Measurements from ENCODE around the gene CNTNAP2.

CNTNAP2 gene

DNA sequence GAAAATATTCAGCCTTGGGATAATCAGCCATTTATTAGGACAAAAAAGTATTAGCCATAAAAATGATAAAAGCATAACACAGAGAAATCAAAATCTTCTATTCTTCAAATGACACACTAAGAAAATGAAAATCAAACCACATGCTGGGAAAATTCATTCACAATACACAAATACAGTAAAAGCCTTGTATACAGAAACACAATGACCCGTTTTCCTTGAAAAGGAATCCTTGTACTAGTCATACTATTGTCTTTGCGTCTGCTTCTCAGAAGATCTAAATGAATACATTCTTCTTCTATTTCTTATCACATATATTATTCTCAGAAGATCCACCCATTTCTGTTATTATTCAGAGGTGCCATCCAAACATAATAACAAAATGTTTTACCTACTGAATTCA, 749.1 kb downstream of the CNTNAP2 start:
- TF ChIP-seq, protein P1, sequence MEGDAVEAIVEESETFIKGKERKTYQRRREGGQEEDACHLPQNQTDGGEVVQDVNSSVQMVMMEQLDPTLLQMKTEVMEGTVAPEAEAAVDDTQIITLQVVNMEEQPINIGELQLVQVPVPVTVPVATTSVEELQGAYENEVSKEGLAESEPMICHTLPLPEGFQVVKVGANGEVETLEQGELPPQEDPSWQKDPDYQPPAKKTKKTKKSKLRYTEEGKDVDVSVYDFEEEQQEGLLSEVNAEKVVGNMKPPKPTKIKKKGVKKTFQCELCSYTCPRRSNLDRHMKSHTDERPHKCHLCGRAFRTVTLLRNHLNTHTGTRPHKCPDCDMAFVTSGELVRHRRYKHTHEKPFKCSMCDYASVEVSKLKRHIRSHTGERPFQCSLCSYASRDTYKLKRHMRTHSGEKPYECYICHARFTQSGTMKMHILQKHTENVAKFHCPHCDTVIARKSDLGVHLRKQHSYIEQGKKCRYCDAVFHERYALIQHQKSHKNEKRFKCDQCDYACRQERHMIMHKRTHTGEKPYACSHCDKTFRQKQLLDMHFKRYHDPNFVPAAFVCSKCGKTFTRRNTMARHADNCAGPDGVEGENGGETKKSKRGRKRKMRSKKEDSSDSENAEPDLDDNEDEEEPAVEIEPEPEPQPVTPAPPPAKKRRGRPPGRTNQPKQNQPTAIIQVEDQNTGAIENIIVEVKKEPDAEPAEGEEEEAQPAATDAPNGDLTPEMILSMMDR (IDR thresholded peaks at IDR 0.05; ENCODE audit: extremely low read depth, missing control alignments), result no peak
- no peak for DNase-seq (ENCODE audit: low spot score)

DNA sequence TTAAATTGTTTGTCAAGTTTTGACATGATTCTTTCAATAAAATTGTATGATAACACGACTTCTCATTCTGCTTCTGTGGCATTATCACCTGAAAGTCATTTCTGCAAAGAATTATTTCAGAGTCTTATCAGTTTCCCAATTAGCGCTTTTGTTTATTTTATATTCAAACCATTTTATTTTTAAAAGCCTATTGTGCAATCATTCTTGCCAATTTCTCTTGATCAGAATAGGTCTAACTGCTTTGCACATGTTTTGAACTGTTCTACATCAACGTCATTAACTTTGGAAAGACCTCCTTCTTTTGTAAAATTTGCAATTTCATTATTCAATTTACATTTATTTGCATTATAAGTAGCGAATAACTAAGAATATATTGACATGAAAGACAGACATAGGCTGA, 758.1 kb downstream of the CNTNAP2 start:
- TF ChIP-seq, protein P1 (IDR thresholded peaks at IDR 0.05; ENCODE audit: extremely low read depth, missing control alignments), result no peak
- DNase-seq (ENCODE audit: low spot score), result no peak

DNA sequence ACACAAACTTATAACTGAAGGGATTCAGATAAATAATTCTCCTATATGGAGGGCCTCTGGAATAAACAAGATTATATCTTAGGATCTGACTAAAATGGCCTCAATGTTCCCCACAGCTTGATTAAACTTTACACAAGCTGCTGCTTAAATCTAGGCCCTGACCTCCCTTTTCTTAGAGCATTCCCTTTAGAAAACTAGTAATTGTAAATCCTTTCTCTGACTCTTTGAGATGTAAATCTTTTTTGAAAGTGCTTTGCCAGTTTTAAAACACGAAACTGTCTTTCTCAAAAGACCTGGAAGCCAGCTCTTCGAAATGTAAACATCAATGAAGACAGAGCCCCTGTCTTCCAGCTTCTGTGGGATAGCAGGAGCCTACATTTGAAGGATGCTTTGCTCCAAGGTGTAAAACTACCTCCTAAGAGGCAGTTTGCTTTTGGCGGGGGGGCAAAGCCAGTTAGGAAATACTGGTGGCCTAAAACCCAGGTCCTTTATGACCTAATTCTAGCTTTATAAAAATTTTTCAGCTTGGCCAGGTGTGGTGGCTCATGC, 758.7 kb downstream of the CNTNAP2 start:
- DNase-seq (ENCODE audit: low spot score), result no peak
- TF ChIP-seq, protein P1 (IDR thresholded peaks at IDR 0.05; ENCODE audit: extremely low read depth, missing control alignments), result no peak

DNA sequence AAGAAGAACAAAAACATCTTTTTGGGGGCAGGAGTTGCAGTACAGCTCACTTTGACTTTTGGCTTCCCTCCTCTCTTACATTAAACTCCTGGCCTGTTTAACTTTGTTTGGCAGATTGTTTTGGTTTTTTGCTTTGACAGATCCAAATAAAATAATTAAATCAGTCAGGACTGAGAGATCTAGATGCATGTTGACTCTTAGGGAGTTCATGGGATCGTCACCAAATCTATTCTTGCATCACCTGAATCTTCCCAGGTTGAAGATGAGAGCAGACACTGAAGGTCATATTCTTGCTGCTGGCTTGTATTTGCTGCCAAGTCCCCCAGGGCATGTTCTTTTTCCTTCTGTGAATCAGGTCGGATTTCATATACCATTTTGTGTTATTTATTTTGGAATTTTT, 759.4 kb downstream of the CNTNAP2 start:
- no peak for DNase-seq (ENCODE audit: low spot score)
- TF ChIP-seq, protein P1 (IDR thresholded peaks at IDR 0.05; ENCODE audit: extremely low read depth, missing control alignments), result no peak

DNA sequence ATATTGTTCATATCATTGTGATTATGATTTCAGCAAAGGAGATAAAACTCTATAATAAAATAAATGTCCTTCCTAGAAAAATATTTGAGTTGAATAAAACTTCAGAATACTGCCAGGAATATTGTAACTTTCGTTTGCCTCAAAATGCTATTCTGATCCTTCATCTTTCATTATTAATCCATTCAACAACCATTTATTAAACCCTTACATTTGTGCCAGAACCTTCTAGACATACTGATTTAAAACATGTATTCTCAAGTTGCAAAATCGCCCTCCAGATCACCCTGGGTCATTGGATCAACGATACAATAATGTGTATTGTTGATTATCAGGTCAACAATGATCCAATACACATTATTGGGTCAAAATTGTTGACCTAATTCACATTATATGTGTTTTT, 759.8 kb downstream of the CNTNAP2 start:
- TF ChIP-seq, protein P1 (IDR thresholded peaks at IDR 0.05; ENCODE audit: extremely low read depth, missing control alignments), result no peak
- DNase-seq (ENCODE audit: low spot score), result no peak

DNA sequence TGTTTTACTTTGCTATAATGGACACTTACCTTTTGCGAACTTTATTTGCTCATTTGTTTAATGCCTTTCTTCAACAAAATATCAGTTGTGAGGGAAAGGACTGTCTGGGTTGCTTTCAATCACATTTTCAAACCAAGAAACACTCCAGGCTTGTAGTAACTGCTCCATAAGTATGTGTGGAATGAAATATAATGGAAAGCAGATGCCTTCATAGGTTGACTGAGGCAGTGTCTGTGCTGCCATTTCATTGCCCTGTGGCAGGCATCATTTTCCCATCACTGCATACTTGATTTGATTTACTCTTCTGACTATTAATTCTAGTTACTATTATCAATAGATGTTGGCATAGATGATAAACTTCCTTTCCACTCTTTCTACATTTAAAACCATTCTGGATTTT, 762.3 kb downstream of the CNTNAP2 start:
- DNase-seq (ENCODE audit: low spot score), result no peak
- TF ChIP-seq, protein P1 (IDR thresholded peaks at IDR 0.05; ENCODE audit: extremely low read depth, missing control alignments), result no peak

DNA sequence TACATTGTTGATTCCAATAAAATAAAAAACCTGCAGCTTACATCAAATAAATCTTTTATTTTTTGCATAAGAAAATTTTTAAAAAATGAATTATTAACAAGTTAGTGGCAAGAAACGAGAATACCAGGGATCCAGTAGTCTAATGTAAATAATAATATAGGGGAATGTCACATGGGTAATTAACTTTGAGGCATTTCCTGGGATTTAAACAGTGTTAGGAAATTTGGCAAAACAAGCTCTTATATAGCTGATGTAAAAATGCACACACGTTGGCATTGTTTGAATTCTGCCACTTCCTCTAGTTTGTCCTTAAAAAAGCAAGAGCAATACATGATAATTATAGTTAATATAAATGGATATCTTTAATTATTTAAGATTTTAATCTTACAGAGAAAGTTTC, 768.6 kb downstream of the CNTNAP2 start:
- TF ChIP-seq, protein P1 (IDR thresholded peaks at IDR 0.05; ENCODE audit: extremely low read depth, missing control alignments), result no peak
- no peak for DNase-seq (ENCODE audit: low spot score)
